Neural progenitor cell (in vitro differentiated cells): ENCODE data around the gene TXNDC5. TPM values are rescaled to one million over a fixed set of nuclear protein-coding genes. Genes with fewer than 3 reads are reported as not detected.

ENCODE experiments used
- DNase-seq: peaks from one replicate; pipeline ENCODE4 v3.0.0-alpha.2; 2016; ENCODE audit warnings: low spot score
- H2AFZ ChIP-seq: fragments of 200-600 bp; sonication (generic); replicated peaks from 2 replicates; pipeline ENCODE4 v1.6.1; 2016; ENCODE audit warnings: antibody characterized with exemption
- H3F3A ChIP-seq: fragments of 200-600 bp; sonication (generic); 2 replicates; pipeline ENCODE4 v1.6.1; 2016; ENCODE audit warnings: antibody characterized with exemption, low read depth
- H3K27ac ChIP-seq: fragments of 200-600 bp; sonication (generic); 2 replicates; pipeline ENCODE4 v1.5.1; 2016; ENCODE audit warnings: mild to moderate bottlenecking
- H3K27me3 ChIP-seq: fragments of 200-600 bp; sonication (generic); 2 replicates; pipeline ENCODE4 v1.6.1; 2016; ENCODE audit warnings: mild to moderate bottlenecking, moderate library complexity
- H3K36me3 ChIP-seq: fragments of 200-600 bp; sonication (generic); 2 replicates; pipeline ENCODE4 v1.5.1; 2016
- H3K4me1 ChIP-seq: fragments of 200-600 bp; sonication (generic); 2 replicates; pipeline ENCODE4 v1.6.1; 2016; ENCODE audit warnings: mixed run types
- H3K4me2 ChIP-seq: fragments of 200-600 bp; sonication (generic); 2 replicates; pipeline ENCODE4 v1.6.1; 2016
- H3K4me3 ChIP-seq: fragments of 200-600 bp; sonication (generic); 2 replicates; pipeline ENCODE4 v1.5.1; 2016
- H3K79me2 ChIP-seq: fragments of 200-600 bp; sonication (generic); 2 replicates; pipeline ENCODE4 v1.6.1; 2016; ENCODE audit warnings: low read depth
- H3K9ac ChIP-seq: fragments of 200-600 bp; sonication (generic); 2 replicates; pipeline ENCODE4 v1.6.1; 2016
- H3K9me3 ChIP-seq: fragments of 200-600 bp; sonication (generic); 2 replicates; pipeline ENCODE4 v1.5.1; 2016; ENCODE audit warnings: low read depth
- H4K20me1 ChIP-seq: fragments of 200-600 bp; sonication (generic); 2 replicates; pipeline ENCODE4 v1.6.1; 2016; ENCODE audit warnings: low read depth
- H3K27ac Mint-ChIP-seq: 3 replicates; pipeline ENCODE4 v1.8.0; 2021; ENCODE audit warnings: mixed read lengths
- H3K27me3 Mint-ChIP-seq: 2 replicates; pipeline ENCODE4 v1.8.0; 2022; ENCODE audit warnings: low read depth, mild to moderate bottlenecking, inconsistent platforms, moderate library complexity, mixed read lengths; ENCODE audit not compliant: insufficient read depth
- H3K36me3 Mint-ChIP-seq: 3 replicates; pipeline ENCODE4 v1.8.0; 2021; ENCODE audit warnings: mixed read lengths
- H3K4me1 Mint-ChIP-seq: 3 replicates; pipeline ENCODE4 v1.8.0; 2021; ENCODE audit warnings: mixed read lengths
- H3K4me3 Mint-ChIP-seq: 3 replicates; pipeline ENCODE4 v1.8.0; 2021; ENCODE audit warnings: mild to moderate bottlenecking, moderate library complexity, mixed read lengths
- H3K9me3 Mint-ChIP-seq: 3 replicates; pipeline ENCODE4 v1.8.0; 2020; ENCODE audit warnings: mixed read lengths
- EZH2 ChIP-seq: fragments of 200-600 bp; sonication (generic); IDR thresholded peaks from 2 replicates; pipeline ENCODE4 v1.6.1; 2017; ENCODE audit warnings: antibody characterized with exemption, mild to moderate bottlenecking, moderate library complexity
- EZH2phosphoT487 ChIP-seq: fragments of 200-600 bp; sonication (generic); IDR thresholded peaks from 2 replicates; pipeline ENCODE4 v1.6.1; 2017; ENCODE audit warnings: antibody characterized with exemption
- total RNA-seq: library from RNA; depleted of rRNA; stranded (reverse); fragments of >200 nt; gene quantifications from 2 replicates; pipeline ENCODE4 v1.2.3, GENCODE V29; 2015; ENCODE audit warnings: low replicate concordance
- TF ChIP-seq, protein P1 (sequence below): fragments of 200-600 bp; sonication (generic); IDR thresholded peaks from 2 replicates; pipeline ENCODE4 v1.5.1; 2017; ENCODE audit warnings: antibody characterized with exemption, mild to moderate bottlenecking

TXNDC5 gene
- total RNA-seq, 1 donor from 2014 or later, result 155 TPM

GRCh38 chr6:7904654-7905319, 5.8 kb downstream of the TXNDC5 start:
- TF ChIP-seq EZH2phosphoT487, result no peak
- TF ChIP-seq, protein P1, sequence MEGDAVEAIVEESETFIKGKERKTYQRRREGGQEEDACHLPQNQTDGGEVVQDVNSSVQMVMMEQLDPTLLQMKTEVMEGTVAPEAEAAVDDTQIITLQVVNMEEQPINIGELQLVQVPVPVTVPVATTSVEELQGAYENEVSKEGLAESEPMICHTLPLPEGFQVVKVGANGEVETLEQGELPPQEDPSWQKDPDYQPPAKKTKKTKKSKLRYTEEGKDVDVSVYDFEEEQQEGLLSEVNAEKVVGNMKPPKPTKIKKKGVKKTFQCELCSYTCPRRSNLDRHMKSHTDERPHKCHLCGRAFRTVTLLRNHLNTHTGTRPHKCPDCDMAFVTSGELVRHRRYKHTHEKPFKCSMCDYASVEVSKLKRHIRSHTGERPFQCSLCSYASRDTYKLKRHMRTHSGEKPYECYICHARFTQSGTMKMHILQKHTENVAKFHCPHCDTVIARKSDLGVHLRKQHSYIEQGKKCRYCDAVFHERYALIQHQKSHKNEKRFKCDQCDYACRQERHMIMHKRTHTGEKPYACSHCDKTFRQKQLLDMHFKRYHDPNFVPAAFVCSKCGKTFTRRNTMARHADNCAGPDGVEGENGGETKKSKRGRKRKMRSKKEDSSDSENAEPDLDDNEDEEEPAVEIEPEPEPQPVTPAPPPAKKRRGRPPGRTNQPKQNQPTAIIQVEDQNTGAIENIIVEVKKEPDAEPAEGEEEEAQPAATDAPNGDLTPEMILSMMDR, result no peak
- TF ChIP-seq EZH2, result no peak

GRCh38 chr6:7903673-7904072, 6.9 kb downstream of the TXNDC5 start:
- Mint-ChIP-seq H3K27me3 (no peaks in the 10 kb centered on the region), H3K4me3 (no peak overlapping the region), H3K9me3 (no peaks in the 10 kb centered on the region), H3K4me1 (peaks cover 2% of the 10 kb centered on the region), H3K27ac (no peak overlapping the region), H3K36me3 (peaks cover 31% of the 10 kb centered on the region)
- no peak overlapping the region for H2AFZ ChIP-seq
- no peak for TF ChIP-seq EZH2
- no peak overlapping the region for H3K9ac ChIP-seq
- H3K9me3 ChIP-seq, result no peaks in the 10 kb centered on the region
- H3K4me1 ChIP-seq, result peaks cover 17% of the 10 kb centered on the region
- peaks cover 40% of the 10 kb centered on the region for H4K20me1 ChIP-seq
- no peak overlapping the region for H3K27ac ChIP-seq
- no peak overlapping the region for H3K4me2 ChIP-seq
- H3K4me3 ChIP-seq, result no peak overlapping the region
- no peak for DNase-seq
- no peaks in the 10 kb centered on the region for H3K27me3 ChIP-seq
- no peaks in the 10 kb centered on the region for H3K36me3 ChIP-seq
- H3K79me2 ChIP-seq, result peaks cover 33% of the 10 kb centered on the region
- H3F3A ChIP-seq, result peaks cover 15% of the 10 kb centered on the region

More at GRCh38 chr6:7904654-7905319, 5.8 kb downstream of the TXNDC5 start:
- no peak overlapping the region for H3K4me3 ChIP-seq
- no peak for DNase-seq
- Mint-ChIP-seq H3K4me3 (no peak overlapping the region), H3K4me1 (peaks cover 10% of the 10 kb centered on the region), H3K9me3 (no peaks in the 10 kb centered on the region), H3K27me3 (no peaks in the 10 kb centered on the region), H3K27ac (no peak overlapping the region), H3K36me3 (peaks cover 27% of the 10 kb centered on the region)
- peaks cover 14% of the 10 kb centered on the region for H3K4me1 ChIP-seq
- H3K27ac ChIP-seq, result no peak overlapping the region
- H3K27me3 ChIP-seq, result no peaks in the 10 kb centered on the region
- H3K79me2 ChIP-seq, result peaks cover 44% of the 10 kb centered on the region
- H3K9me3 ChIP-seq, result no peaks in the 10 kb centered on the region
- no peaks in the 10 kb centered on the region for H3K36me3 ChIP-seq
- H3K9ac ChIP-seq, result no peak overlapping the region
- no peak overlapping the region for H2AFZ ChIP-seq
- H4K20me1 ChIP-seq, result peaks cover 40% of the 10 kb centered on the region
- no peak overlapping the region for H3K4me2 ChIP-seq
- peaks cover 8% of the 10 kb centered on the region for H3F3A ChIP-seq

GRCh38 chr6:7902867-7903266, 7.7 kb downstream of the TXNDC5 start:
- no peak for TF ChIP-seq EZH2
- TF ChIP-seq, protein P1, result no peak
- no peak for TF ChIP-seq EZH2phosphoT487
- no peak overlapping the region for H3K4me2 ChIP-seq
- H3K9me3 ChIP-seq, result no peaks in the 10 kb centered on the region
- no peak for DNase-seq
- no peak overlapping the region for H3K4me3 ChIP-seq
- no peaks in the 10 kb centered on the region for H3K27me3 Mint-ChIP-seq
- no peaks in the 10 kb centered on the region for H3K27me3 ChIP-seq
- peaks cover 45% of the 10 kb centered on the region for H4K20me1 ChIP-seq
- peaks cover 17% of the 10 kb centered on the region for H3F3A ChIP-seq
- no peaks in the 10 kb centered on the region for H3K9me3 Mint-ChIP-seq
- H3K36me3 ChIP-seq, result no peaks in the 10 kb centered on the region
- no peak overlapping the region for H3K27ac ChIP-seq
- H3K27ac Mint-ChIP-seq, result no peak overlapping the region
- H3K79me2 ChIP-seq, result peaks cover 25% of the 10 kb centered on the region
- H3K9ac ChIP-seq, result no peak overlapping the region
- H3K4me3 Mint-ChIP-seq, result no peak overlapping the region
- H3K36me3 Mint-ChIP-seq, result peaks cover 37% of the 10 kb centered on the region
- peaks cover 17% of the 10 kb centered on the region for H3K4me1 ChIP-seq
- peaks cover 2% of the 10 kb centered on the region for H3K4me1 Mint-ChIP-seq
- H2AFZ ChIP-seq, result no peak overlapping the region

DNA sequence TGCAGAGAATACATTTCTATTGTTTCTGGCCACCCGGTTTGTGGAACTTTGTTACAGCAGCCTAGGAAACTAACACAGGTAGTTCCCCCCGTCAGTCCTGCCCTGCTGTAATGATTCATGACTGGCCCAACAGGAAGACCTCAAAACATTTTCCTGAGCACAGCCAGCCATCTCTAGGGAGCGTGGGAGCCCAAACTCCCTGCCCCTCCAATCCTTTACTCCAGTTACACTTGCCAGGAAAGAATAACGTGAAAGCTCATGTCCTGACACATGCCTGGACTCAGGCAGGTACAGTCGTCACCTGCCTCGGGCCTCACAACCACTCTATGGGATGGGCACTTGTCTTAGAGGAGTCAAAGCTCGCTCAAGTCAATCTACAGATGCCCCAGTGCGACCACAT, 8.4 kb downstream of the TXNDC5 start:
- Histone ChIP-seq H3K36me3 (peaks cover under 1% of the 10 kb centered on the region), H3K79me2 (peaks cover 18% of the 10 kb centered on the region), H3K4me1 (peaks cover 17% of the 10 kb centered on the region), H2AFZ (no peak overlapping the region), H3K4me2 (no peak overlapping the region), H3K9ac (no peak overlapping the region), H3K27ac (no peak overlapping the region), H4K20me1 (peaks cover 40% of the 10 kb centered on the region), H3K27me3 (no peaks in the 10 kb centered on the region), H3F3A (peaks cover 17% of the 10 kb centered on the region), H3K9me3 (no peaks in the 10 kb centered on the region), H3K4me3 (no peak overlapping the region)
- Mint-ChIP-seq H3K9me3 (no peaks in the 10 kb centered on the region), H3K27me3 (no peaks in the 10 kb centered on the region), H3K4me3 (no peak overlapping the region), H3K4me1 (no peaks in the 10 kb centered on the region), H3K27ac (no peak overlapping the region), H3K36me3 (peaks cover 40% of the 10 kb centered on the region)
- TF ChIP-seq, protein P1, result no peak
- TF ChIP-seq EZH2 (no peak), EZH2phosphoT487 (no peak)
- no peak for DNase-seq
